Measurements from ENCODE around the gene CD300A. TPM values are rescaled to one million over a fixed set of nuclear protein-coding genes. Genes with fewer than 3 reads are reported as not detected.

CD300A gene
- polyA plus RNA-seq, 3 donors, result 1.2 to 7.2 (median 3.0) TPM

DNA sequence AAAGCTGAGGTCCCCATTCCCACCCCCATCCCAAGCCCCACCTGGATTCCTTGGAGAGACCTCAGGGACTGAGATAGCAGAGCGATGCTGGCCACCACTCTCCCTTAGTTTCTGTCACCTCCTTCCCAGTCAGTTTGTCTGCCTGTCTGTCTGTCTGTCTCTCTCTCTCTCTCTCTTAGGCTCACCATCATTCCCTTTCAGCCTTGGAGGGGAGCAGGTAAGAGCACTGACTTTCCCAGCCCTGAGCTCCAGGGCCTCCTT, 59.0 kb downstream of the CD300A start:
- WGBS, 3 donors, result 88 to 93% (median 91%) methylated on average over 1 of the region's 1 CpG
- H3K27ac ChIP-seq (ENCODE audit: low read depth, low read length), result no peak overlapping the region

GRCh38 chr17:74525781-74526288, 59.4 kb downstream of the CD300A start:
- H3K27ac ChIP-seq (ENCODE audit: low read depth, low read length), result no peak overlapping the region
- WGBS, 3 donors, result 79 to 91% (median 88%) methylated on average over 14 of the region's 14 CpGs

DNA sequence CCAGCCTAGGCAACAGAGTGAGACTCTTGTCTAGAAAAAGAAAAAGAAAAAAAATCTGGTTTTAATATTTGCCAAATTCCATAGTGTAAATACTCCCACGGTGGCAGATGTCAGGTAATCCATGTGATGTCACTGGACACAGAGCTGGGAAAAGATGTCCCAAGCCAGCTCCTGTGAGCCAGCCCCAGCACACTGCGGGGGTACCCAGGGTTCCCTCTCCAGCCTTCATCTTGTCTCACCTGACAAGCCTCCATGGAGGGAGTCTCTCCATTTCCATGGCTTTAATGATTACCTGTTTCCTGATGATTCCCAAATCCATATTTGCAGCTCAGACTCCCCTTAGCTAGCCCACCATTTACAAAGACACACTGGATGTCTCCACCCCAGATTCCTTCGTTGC, 60.2 kb downstream of the CD300A start:
- 49 to 64% (median 62%) methylated on average over 3 of the region's 3 CpGs for WGBS, 3 donors
- H3K27ac ChIP-seq (ENCODE audit: low read depth, low read length), result no peak overlapping the region

DNA sequence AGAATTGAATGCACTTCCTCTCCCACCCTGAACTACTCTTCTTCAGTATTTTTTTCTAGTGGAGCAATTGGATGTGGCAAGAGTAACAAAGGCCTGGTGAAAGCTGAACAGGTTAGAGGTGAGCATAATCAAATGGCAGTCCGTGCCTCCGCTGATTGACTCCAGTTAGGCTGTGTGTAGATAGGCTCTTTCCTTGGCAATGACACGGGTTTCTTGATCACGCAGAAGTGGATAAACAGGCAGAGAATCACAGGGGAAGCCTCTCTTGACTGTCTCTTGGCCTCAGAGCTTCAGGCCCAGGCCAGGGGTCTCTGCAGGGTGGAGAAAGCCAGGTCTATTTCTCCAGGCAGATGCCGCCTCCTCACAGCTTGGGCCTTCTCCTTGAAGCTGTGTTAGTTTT, 60.6 kb downstream of the CD300A start:
- H3K27ac ChIP-seq (ENCODE audit: low read depth, low read length), result no peak overlapping the region
- WGBS, 3 donors, result 79 to 84% (median 80%) methylated on average over 5 of the region's 5 CpGs

GRCh38 chr17:74527756-74528155, 61.3 kb downstream of the CD300A start:
- H3K27ac ChIP-seq (ENCODE audit: low read depth, low read length), result no peak overlapping the region
- WGBS, 3 donors, result 80 to 87% (median 82%) methylated on average over 8 of the region's 8 CpGs

DNA sequence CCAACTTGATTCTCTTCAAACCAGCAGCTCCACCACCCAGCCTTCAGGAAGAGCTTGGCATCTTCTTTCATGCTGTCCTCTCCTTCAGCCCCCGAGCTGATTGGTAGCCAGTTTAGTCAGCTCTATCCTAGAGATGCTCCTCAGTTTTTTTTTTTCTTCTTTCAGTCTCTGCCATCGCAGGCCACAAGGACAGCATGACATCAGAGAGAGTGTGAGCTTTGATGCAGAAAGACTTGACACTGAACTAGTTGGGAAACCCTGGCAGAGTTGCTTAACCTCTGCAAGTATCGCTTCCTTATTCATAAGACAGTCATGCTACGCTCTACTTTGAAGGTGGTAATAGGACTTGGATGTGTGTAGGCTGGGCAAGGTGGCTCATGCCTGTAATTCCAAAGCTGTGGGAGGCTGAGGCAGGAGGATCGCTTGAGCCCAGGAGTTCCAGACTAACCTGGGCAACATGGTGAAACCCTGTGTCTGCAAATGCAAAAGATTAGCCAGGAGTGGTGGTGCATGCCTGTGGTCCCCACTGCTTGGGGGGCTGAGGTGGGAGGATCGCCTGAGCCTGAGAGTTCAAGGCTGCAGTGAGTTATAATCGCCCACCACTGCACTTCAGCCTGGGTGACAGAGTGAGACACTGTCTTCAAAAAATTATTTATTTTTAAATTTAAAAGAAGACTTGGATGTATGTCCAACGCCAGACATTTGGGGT, 62.2 kb downstream of the CD300A start:
- 65 to 78% (median 67%) methylated on average over 8 of the region's 8 CpGs for WGBS, 3 donors
- H3K27ac ChIP-seq (ENCODE audit: low read depth, low read length), result no peak overlapping the region

DNA sequence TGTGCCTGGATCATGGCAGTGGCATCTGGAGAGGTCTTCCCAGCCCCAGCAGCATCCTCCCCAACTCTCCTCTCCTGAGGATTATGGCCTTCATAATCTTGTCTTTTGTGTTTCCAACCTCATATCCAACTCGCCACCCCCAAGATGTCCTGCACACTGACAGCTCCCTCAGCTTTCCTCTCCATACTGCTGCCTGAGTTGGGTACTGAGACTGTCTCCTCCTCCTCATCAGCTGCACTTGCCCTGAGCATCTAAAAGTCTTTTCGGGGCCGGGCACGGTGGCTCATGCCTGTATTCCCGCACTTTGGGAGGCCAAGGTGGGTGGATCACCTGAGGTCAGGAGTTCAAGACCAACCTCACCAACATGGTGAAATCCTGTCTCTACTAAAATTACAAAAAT, 62.8 kb downstream of the CD300A start:
- WGBS, 3 donors, result 69 to 88% (median 86%) methylated on average over 5 of the region's 5 CpGs
- H3K27ac ChIP-seq (ENCODE audit: low read depth, low read length), result no peak overlapping the region

DNA sequence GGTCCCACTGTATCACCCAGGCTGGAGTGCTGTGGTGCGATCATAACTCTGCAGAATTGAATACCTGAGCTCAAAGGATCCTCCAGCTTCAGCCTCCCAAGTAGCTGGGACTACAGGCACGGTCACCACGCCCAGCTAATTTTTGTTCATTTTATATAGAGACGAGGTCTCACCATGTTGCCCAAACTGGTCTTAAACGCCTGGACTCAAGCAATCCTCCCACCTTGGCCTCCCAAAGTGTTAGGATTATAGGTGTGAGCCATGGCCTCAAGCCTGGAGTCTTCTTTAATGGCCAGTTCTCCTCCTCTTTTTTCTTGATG, 64.4 kb downstream of the CD300A start:
- H3K27ac ChIP-seq (ENCODE audit: low read depth, low read length), result no peak overlapping the region
- 57 to 87% (median 66%) methylated on average over 5 of the region's 5 CpGs for WGBS, 3 donors

DNA sequence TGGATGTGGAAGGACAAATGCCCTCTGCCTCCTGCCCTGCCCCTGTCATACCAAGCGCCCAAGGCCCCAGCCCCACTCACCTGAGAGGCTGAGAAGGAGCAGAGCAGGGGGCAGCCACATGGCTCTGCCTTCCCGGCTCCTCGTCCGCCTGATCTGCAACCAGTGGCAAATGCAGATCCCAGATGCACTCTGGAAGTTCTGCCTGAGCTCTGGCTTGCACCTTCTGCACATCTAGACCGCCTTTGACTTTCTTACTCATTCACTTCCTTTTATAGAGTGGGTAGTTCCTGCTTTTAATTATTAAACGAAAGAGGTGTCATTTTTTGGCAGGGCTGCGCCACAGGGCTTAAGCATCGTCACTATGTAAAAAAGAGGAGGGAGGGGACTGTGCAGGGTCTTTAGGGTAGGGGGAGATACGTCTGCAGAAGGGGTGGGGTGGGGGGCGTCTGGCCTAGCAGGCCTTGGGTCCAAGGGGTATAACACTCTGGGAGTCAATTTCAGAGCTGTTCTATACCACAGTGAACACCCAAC, 64.9 kb downstream of the CD300A start, which contains the start of gene CD300LB:
TSS of gene CD300LB (minus strand) at position 245 of the 531 bp plus-strand sequence. CDS start at position 120, 125 bp downstream.
- no peak within 1 kb of the TSS for H3K27ac ChIP-seq (ENCODE audit: low read depth, low read length)
- WGBS, 3 donors, result 46 to 53% (median 50%) methylated on average over 10 of the region's 10 CpGs

GRCh38 chr17:74532115-74532514, 65.7 kb downstream of the CD300A start:
- no peak overlapping the region for H3K27ac ChIP-seq (ENCODE audit: low read depth, low read length)
- 44 to 61% (median 48%) methylated on average over 10 of the region's 10 CpGs for WGBS, 3 donors

Other genes with a start within 250 kb of the CD300A start
- not detected for gene DNAI2, start 192.4 kb upstream of the CD300A start, polyA plus RNA-seq
- 1 to 10 TPM in 1 of 3 donors, under 1 TPM in 2; 0.38 to 1.7 (median 0.90) TPM for gene KIF19, start 140.4 kb upstream of the CD300A start, polyA plus RNA-seq
- gene BTBD17, start 104.8 kb upstream of the CD300A start, polyA plus RNA-seq, result under 1 TPM in 2 of 3 donors, not detected in 1; 0.06 to 0.33 TPM
- gene GPR142, start 99.1 kb upstream of the CD300A start, polyA plus RNA-seq, result under 1 TPM; 0.09 to 0.45 (median 0.31) TPM
- gene GPRC5C, start 34.5 kb upstream of the CD300A start, polyA plus RNA-seq, result 10 to 100 TPM in 2 of 3 donors, 1 to 10 TPM in 1; 7.8 to 79.0 (median 35.5) TPM
- gene CD300LB, start 64.8 kb downstream of the CD300A start, polyA plus RNA-seq, result under 1 TPM; 0.08 to 0.70 (median 0.56) TPM
- gene CD300C, start 79.5 kb downstream of the CD300A start, polyA plus RNA-seq, result 1 to 10 TPM in 1 of 3 donors, under 1 TPM in 2; 0.37 to 4.2 (median 0.45) TPM
- 1 to 10 TPM in 1 of 3 donors, under 1 TPM in 1, not detected in 1; 0.52 to 1.2 TPM for gene CD300H, start 100.9 kb downstream of the CD300A start, polyA plus RNA-seq
- gene CD300LD, start 125.6 kb downstream of the CD300A start, polyA plus RNA-seq, result not detected
- gene CD300E, start 157.1 kb downstream of the CD300A start, polyA plus RNA-seq, result 10 to 100 TPM in 1 of 3 donors, 1 to 10 TPM in 1, under 1 TPM in 1; 0.59 to 14.1 (median 1.3) TPM
- 1 to 10 TPM in 2 of 3 donors, under 1 TPM in 1; 0.36 to 2.3 (median 1.3) TPM for gene CD300LF, start 246.3 kb downstream of the CD300A start, polyA plus RNA-seq